NCI-H2196 treated with DMSO at 0.1 percent for 48 hours (cell line): Measurements from ENCODE around the gene SPEG.

Experiments
- DNase-seq: peaks from one replicate; lab custom pipeline; 2025; ENCODE audit not compliant: unreplicated experiment; lab: John Stamatoyannopoulos, UW

SPEG gene

DNA sequence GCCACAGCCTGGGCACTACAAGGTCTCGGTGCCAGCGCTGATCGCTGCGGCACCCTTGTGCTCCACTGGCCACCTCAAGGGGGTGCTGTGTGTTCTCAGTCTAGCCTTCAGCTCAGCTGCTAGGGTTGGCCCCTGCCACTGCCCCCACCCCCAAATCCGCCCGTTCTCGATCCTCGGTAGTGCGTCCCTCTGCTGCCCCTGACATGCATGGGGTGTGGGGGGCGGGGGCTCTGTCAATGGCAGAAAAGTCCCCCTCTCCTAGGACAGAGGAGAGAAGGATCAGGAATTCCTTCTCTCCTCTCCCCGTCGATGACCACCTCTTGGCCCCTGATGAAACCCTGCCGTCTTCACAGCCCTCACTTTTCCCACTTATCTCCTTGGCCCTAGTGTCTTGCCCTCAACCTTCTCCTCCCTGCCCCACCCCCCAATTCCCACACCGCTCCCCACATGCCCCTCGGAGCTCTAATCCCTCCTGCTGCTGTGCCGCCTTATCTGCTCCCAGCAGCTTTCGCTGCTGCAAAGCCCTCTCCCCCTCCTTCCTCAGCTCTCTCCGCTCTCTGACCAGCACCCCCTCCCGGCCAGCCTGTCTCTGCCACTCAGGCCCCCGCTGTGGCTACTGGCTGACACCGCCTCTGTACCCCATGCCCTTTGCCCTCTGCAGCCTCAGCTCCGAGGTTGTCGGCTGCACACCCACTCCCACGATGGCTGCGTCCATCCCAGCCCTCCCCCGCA, 75.3 kb downstream of the SPEG start:
- DNase-seq: peak; percentile 24

DNA sequence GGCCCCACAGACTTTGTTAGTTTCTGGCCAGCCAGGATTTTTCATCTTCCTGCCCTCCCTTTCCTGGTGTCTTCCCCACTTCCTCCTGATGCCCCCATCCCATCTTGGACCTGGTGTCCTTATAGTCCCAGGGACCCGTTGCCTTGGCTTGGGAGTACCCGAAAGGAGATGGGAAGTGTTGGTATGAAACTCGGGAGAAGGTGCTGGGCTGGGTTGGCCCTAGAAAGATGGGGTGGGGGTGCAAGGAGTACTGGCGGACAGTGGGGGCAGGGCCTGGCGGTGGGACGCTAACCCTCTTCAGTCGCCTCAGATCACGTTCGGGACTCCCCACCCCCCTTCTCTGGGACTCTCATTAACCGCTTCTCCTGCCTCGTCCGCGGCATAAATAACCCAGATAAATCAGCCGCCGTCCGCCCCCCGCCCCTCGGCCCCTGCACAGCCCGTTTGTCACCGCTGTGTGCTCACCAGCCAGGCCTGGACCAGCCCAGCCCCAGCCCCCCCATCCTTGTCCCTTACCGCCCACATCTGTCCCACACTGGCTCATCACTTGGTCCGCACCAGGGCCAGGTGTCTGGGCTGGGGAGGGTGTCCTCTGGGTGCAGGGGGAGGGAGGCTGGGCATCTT, 76.0 kb downstream of the SPEG start:
- DNase-seq: no peak

DNA sequence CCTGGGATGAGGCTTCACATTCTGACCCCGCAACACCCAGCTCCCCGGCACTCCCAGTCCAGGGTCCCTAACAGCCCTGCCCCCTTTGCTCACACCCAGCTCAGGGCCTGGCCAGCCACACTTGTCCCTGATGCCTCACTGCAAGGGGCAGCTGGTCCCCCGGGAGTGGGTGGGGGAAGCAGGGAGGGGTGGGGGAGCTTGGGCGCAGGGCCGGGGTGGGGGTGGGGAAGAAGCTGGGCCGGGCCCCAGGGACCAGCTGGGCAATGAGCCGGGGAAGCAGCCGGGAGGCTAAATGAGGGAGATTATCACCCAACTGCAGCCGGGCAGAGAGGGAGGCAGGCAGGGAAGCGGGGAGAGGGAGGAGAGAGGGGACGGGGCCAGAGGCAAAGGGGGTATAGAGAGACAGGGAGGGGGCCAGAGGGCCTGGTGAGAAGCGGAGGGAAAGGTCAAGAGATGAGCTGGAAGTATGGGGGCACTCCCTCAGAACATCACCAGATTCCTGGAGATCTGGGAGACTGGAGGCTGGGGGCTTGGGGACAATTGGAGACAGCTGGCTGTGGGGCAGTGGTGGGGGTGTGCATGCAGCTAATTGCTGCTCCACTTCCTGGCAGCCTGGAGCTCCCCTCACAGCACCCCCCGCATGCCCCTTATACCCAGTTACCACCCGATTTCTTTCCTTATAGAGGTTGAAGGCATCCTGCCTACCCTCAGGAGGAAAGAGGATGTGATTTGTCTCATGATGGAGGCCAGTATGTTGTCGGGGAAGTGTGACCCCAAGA, 77.1 kb downstream of the SPEG start:
- no peak for DNase-seq

DNA sequence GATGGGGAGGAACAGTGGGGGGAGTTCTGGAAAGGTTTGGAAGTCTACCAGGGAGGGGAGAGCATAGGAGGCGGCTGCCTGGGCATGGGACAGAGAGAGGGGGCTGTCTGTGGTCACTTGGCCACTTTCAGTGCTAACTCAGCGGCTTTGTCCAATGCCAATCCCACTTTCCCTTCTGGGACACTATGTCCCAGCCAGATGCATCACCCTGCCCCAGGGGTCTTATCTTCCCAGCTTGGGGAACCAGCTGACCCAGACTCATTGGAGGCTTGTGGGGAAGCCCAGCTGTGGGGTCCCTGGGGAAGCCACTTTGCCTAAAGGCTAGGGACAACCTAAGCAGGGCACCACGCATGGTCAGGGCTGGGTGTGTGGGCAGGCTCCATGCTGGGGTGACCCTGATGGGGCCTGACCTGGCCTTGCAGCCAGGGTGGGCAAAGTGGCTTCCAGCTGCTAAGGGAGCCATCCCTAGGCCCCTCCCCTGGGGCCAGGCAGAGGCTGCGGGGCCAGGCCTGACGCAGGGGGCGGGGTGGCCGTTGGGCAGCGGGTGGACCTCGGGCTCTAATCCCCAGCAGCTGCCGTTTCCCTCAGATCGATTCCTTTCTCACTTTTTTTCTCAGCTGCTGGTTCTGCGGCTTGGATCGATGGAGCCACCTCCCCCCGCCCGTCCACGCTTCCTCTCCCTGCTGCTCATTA, 78.0 kb downstream of the SPEG start:
- no peak for DNase-seq

DNA sequence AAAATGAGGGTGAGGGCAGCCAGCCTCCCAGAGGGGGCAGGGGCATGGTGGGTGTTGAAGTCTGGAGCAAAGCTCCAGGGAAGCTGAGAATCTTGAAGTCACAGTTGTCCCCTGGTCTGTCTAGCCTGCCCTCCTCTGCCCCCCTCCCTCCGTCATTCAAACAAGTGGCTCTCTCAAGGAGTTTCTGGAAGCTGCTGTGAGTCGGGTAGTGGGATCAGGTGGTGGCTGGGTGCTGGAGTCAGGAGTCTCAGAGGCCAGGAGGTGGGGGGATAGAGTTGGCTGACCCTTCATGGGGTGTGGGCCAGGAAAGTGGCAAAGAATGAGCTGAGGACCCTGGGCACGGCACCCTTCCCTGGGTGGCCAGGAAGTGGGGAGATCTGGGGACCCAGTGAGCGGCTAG, 79.1 kb downstream of the SPEG start:
- DNase-seq: no peak

DNA sequence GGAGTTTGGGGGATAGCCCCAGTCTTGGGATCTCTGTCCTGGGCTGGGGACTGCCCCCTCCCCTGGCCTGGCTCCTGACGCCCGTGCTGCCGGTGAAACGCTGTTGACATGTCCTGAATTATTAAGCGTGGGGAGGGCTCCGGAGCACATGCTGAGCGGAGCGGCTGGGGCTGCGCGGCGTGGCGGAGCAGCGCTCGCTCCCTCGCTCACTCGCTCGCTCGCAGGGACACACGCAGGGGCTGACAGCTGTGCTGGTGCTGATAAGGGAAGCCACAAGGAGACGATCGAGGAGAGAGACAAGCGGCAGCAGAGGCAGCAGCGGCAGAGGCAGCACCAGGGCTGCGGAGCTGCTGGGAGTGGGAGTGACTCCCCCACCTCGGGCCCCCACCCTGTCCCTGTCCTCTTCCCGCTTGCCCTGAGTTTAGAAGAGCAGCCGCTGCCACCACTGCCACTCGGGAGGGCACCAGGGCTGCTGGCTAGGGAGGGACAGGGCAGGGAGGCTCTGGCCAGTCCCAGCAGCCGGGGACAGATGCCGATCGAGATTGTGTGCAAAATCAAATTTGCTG, 79.6 kb downstream of the SPEG start, which contains the start of gene ASIC4:
Gene ASIC4 (plus strand): TSS at position 287 of the 566 bp plus-strand sequence. CDS start 243 bp downstream, at position 530.
- no peak for DNase-seq

DNA sequence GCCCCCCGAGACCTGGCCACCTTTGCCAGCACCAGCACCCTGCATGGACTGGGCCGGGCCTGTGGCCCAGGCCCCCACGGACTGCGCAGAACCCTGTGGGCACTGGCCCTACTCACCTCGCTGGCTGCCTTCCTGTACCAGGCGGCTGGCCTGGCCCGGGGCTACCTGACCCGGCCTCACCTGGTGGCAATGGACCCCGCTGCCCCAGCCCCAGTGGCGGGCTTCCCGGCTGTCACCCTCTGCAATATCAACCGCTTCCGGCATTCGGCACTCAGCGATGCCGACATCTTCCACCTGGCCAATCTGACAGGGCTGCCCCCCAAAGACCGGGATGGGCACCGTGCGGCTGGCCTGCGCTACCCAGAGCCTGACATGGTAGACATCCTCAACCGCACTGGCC, 80.2 kb downstream of the SPEG start:
- DNase-seq: no peak

DNA sequence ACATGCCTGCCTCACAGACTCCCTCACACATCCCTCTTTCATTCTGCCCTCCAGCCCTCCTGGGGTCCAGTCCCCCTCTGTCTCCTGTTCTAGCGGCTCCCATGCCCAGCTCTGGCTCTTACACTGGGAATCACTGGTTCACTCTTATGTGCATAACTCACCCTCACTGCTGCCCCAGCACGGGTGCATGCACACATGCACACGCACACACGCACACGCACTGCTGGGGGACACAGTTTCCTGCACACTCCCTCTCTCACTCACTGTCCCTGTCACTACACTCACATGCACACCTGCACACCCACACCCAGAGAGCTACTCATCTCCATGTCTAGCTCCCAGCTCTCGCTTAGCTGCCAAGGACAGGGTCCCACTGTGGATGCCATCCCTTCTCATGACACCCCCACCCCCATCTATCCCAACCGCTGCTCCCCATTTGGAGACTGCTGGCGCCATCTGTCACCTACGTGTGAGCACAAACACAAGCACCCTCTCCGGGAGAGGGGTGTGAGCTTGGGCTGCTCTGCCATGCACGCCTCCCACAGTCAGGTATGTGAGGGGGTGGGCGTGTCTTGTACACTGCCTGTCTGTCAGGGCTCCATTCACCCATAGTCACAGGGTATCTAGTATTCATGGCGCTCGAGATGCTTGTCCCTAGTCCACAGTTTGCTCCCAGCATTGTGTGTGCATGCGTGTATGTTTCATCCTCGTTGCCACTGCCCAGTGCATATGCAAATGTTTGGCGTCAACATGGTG, 81.4 kb downstream of the SPEG start:
- DNase-seq: no peak

DNA sequence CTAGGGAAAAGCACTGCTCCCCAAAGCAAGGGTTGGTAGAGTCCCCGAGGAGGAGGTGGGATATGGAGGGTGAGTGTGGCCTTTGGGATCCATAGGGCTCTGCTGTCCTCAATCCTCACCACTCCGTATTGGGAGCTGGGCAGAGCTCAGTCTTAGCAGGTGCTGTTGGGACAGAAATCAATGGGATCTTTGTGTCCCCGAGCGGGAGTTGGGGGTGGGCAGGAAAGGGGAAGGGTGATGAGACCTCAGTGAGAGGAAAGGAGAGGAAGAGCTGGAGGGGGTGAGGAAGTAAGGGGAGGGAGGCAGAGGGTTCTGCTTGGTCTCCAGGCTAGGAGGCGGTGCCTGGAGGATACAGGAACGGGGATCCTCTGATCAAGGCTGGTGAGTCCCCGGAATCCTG, 82.2 kb downstream of the SPEG start:
- DNase-seq: no peak

DNA sequence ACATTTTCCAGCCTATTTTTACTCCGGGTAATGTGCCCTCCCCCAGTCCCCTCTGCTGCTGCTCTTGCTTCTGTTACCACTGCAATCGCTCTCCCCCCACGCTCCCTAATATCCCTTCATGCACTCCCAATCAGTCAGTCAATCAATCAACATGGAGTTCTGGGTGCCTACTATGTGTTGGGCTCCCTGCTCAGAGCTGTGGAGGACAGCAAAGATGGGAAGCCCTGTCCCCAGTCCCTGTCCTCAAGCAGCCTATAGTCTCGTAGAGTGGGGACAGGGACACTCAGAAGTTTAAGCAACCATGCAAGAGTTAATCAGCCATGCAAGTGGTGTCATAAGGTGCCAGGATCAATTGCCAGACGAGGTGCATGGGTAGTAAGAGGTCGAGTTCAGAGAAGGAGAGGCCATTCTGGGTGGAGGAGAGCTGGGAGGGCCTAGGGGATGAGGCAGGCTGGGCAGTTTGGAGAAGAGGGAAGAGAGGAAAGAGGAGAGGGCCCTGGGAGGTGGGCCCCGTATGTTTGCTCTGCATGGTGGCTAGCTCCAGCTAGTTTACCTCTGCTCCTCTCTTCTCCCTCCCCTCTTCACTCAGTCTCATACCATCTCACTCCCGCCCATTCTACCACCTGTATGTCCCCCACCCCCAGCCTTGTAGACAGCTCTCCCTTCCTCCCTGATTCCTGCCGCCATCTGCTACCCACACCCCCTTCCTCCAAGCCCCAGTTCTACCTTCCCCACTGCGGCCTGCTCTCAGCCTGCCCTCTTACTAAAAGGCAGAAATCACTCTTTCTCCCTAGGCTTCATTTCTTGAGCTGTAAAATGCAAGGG, 83.5 kb downstream of the SPEG start:
- no peak for DNase-seq

DNA sequence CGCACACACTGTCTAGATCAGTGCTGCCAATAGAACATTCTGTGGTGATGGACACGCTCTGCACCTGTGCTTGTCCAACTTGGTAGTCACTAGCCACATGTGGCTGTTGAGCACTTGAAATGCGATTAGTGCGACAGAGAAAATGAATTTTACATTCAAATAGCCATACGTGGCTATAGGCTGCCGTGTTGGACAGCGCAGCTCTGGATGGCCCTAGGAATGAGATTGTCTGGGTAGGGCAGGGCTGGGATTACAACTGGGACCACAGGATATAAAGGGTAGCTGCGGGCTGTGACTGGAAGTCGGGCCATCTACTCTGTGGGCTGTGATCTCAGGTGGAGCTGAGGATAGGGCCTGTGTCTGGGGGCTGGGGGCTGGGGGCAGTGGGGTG, 84.9 kb downstream of the SPEG start:
- DNase-seq: no peak

DNA sequence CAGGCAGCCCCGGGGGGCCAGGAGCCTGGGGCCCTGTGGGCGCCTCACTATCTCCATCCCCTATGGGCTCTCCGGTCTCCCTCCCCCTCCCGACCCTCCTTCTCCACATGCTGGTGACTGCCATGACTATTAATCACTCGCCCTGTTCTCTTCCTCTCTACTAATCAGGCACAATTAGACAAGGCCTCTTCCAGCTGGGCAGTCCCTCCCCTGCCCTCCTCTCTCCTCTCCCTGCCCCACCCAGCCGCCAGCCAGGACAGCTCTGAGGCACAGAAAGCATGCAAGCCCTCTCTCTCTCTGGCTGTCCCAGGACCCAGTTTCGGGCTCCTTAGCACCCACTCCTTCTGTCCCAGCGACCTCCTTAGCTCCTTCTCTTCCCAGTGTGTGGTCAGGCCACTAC, 85.4 kb downstream of the SPEG start:
- DNase-seq: no peak

DNA sequence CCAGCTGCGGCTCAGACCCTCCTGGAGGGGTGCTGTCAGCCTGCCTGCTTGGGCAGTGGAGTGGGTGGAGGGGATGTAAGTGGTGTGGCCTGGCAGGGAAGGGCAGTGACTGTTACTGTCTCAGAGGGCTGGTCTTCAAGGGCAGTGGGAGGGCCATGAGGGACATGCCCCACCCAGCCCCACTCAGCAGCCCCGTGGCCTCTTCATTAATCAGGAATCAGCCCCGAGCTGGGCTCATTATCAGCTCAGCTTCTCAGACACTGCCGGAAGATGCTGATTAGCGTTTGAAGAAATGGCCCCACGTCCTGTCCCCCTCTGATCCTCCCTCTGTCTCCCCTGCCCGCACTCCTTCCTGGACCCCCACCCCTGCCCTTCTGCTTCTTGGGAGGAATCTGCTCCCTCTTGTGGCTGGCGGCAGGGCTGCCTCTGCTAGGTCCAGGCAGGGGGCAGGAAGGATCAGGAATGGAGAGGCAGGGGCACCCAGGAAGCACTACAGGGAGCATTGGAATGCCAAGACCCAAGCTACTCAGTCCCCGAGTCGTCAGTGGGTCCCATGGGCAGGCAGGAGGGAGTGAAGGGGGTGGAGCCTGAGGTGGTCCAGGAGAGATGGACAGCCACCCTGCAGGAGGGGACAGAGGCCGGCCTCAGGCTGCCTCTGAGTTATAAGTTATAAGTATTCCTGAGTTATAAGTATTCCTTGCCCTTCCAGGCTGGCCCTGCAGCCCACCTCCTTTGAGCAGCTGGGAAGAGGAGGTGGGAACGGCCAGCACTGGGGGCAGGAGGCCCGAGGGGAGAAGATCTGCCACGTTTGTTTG, 86.6 kb downstream of the SPEG start:
- peak; percentile 8 for DNase-seq

DNA sequence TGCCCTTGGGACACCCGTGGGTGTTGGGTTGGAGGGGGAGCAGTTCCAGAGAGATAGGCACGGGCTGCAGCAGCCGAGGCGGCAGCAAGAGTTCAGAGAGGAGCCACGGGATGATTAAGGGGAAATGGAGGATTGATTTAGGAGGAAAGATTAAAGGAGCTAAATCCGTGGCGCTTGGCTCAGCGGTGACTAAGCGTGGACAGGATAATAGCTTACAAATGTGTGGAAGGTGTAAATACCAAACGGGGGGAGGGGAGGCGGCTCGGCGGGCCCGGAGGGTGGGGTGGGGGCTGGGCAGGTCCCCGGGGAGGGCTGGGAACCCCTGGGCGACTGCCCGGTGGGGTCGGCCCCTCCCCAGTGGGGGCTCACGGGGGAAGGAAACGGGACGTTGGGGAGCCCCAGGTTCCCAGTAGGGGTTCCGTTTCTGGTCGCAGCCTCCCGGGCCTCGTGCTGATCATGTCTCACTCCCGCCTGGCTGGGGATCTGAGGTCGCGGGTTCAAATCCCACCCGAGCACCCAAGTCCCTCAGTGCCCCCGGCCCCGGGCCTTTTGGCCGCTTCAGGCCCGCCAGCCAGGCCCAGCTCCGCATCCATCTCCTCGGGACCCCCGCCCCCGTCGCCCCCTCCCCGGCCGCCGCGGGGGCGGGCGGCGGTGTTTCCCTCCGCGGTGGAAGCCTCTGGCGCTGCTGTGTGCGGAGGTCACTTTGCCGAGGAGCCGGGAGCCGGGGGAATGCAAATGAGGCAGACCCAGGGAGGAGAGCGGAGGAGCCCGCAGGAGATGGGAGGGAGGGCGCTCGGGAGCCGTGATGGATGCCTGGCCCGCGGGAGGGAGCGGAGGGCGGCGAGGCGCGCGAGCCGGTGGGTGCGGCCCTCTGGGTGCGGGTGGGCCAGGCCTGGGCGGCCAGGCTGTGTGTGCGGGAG, 87.7 kb downstream of the SPEG start:
- DNase-seq: no peak

DNA sequence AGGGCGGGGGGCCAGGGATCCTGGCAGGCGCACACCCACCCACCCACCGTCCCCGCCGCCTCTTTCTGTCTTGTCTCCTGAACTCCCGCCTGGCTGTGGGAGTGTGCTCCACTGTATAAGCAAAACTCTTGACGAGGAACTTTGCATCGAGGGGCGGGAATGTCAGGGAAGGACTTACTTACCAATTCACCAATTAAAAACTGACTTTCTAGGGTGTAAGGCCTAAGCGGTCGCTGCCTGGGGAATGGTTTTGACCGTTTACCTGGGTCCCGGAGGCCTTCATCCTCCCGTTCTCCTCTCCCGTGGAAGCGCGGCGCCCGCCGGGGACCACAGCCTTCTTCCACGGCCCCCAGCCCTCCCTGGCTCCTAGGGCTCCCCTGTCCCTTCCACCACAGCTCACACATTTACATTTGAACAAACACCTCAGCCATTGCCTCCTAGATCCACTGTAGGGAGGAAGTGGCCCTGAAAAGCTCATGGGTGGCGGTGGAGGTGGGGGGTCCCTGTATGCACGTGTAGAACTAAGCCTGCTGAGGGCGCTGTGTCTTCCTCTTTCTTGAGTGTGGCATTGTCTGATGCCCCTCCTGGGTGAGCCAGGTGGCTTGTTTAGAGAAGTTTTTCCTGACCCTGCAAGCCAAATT, 88.5 kb downstream of the SPEG start:
- no peak for DNase-seq

DNA sequence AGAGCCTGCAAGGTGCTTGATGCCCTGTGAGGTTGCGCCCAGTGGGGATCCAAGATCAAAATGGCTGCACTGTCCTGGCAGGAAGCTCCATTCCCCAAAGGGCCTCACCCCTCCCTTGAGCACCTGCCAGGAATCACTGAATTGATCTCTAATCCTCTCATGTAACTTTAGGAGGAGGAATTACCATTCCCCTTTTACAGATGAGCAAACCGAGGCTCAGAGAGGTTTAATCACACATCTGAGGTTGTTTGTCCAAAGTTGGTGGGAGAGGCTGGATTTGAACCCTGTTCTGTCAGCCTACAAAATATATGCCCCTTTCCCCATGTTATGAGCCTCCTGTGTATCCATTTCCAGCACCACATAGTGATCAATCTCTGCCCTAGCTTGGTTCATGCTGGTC, 90.2 kb downstream of the SPEG start:
- no peak for DNase-seq

DNA sequence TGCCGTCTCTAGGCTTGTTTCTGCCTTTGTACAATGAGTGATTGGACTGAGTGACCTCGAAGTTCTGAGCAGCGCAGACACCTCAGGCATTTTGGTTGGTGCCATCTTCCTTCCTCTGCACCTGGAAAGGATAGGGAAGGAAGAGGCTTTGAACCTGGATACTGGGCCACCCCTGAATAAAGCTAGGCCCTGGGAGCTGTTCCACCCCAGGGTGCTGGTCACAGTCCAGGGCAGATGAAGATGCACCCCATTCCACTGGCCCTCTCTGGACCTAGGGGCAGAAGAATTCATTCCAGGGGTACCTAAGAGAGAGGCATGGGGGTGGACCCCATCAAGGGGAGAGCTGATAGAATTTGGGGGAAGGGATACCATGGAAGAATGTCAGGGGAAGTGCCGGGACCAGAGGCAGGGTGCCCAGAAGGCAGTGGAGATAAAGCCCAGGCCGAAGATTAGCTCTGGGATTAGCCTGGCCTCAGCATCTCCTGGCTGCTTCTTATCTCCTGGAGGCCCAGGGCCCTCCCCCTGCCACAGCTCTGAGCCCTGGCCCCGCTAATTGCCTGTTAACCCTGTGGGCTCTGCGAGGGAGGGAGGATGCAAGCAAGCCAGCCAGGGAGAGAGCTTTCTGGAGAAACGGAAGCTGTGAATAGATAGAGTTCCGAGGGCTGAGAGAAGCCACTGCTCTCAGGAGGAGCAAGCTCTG, 91.0 kb downstream of the SPEG start:
- no peak for DNase-seq
